Kidney epithelial cell (primary cell): Measurements from ENCODE around the gene TRMT44. TPM values are rescaled to one million over a fixed set of nuclear protein-coding genes. Genes with fewer than 3 reads are reported as not detected.

Experiments
- DNase-seq: peaks from one replicate; pipeline ENCODE4 v3.0.0-alpha.2; 2010; ENCODE audit warnings: low read depth
- H3K27me3 ChIP-seq: 2 replicates; pipeline ENCODE4 v1.6.0; 2011; ENCODE audit warnings: low read length; ENCODE audit not compliant: control insufficient read depth, insufficient read depth
- H3K36me3 ChIP-seq: 2 replicates; pipeline ENCODE4 v1.5.1; 2011; ENCODE audit warnings: low read length; ENCODE audit not compliant: control insufficient read depth, insufficient read depth
- H3K4me3 ChIP-seq: 2 replicates; pipeline ENCODE4 v1.5.1; 2011; ENCODE audit warnings: low read depth, mild to moderate bottlenecking, control low read depth, low read length
- CTCF ChIP-seq: IDR thresholded peaks from 2 replicates; pipeline ENCODE4 v1.5.1; 2011; ENCODE audit warnings: mild to moderate bottlenecking, moderate library complexity, low read length, control low read depth, inconsistent platforms; ENCODE audit not compliant: insufficient read depth, poor library complexity, severe bottlenecking
- total RNA-seq: library from RNA; depleted of rRNA; stranded (reverse); fragments of >200 nt; gene quantifications from 2 replicates; pipeline ENCODE4 v1.2.3, GENCODE V29; 2015

The TRMT44 gene
- total RNA-seq, 1 donor from 2014 or later, result 22.8 TPM

GRCh38 chr4:8473198-8473919, 32.8 kb downstream of the TRMT44 start:
- H3K36me3 ChIP-seq, result peaks cover 1% of the 10 kb centered on the region
- H3K27me3 ChIP-seq, result no peaks in the 10 kb centered on the region
- TF ChIP-seq CTCF, result no peak
- DNase-seq, result no peak
- H3K4me3 ChIP-seq, result no peak overlapping the region

GRCh38 chr4:8473920-8474590, 33.5 kb downstream of the TRMT44 start:
- H3K27me3 ChIP-seq, result no peaks in the 10 kb centered on the region
- no peak for TF ChIP-seq CTCF
- DNase-seq, result no peak
- peaks cover 1% of the 10 kb centered on the region for H3K36me3 ChIP-seq
- H3K4me3 ChIP-seq, result no peak overlapping the region

- DNase-seq, result no peak
- no peak for TF ChIP-seq CTCF
- Histone ChIP-seq H3K36me3 (no peaks in the 10 kb centered on the region), H3K27me3 (no peaks in the 10 kb centered on the region), H3K4me3 (no peak overlapping the region)
These were observed 34.3 kb downstream of the TRMT44 start for GRCh38 chr4:8474856-8475255.

- Histone ChIP-seq H3K4me3 (no peak overlapping the region), H3K27me3 (no peaks in the 10 kb centered on the region), H3K36me3 (no peaks in the 10 kb centered on the region)
- TF ChIP-seq CTCF, result no peak
- no peak for DNase-seq
These were observed 35.4 kb downstream of the TRMT44 start for GRCh38 chr4:8475751-8476575.

- H3K27me3 ChIP-seq, result no peaks in the 10 kb centered on the region
- no peak for DNase-seq
- no peaks in the 10 kb centered on the region for H3K36me3 ChIP-seq
- no peak for TF ChIP-seq CTCF
- no peak overlapping the region for H3K4me3 ChIP-seq
These were observed 36.6 kb downstream of the TRMT44 start for GRCh38 chr4:8477095-8477635.
